ENCODE results near the gene SLC27A6. TPM values are rescaled to one million over a fixed set of nuclear protein-coding genes. Genes with fewer than 3 reads are reported as not detected.

SLC27A6 gene
- total and polyA plus RNA-seq, 2 of the 13 experiments (the other 11 are each of a cell fraction or from before 2014, with no cell fraction given), result not detected

- H3K9me3 ChIP-seq (ENCODE audit: low read length), result no peaks in the 10 kb centered on the region
- intact Hi-C loops (cut with micrococcal nuclease; ENCODE audit: unreplicated experiment), result no loop called here
- no peaks in the 10 kb centered on the region for H3K27me3 ChIP-seq (ENCODE audit: control insufficient read depth in 1 of 2, insufficient read depth in 2 of 2, low read length in 2 of 2)
- CTCF ChIA-PET (ENCODE audit: low intra/inter-chr PET ratio, low total read pairs), result no interaction called here
- DNase-seq (ENCODE audit: low spot score) (no peak), ATAC-seq (no peak), FAIRE-seq (no peak)
- H3K9ac ChIP-seq (ENCODE audit: insufficient read depth, low read depth, low read length), result no peak overlapping the region
- BruUV-seq (replicated peaks), result no TSS peak
- POLR2A ChIA-PET, result no interaction called here
- 61% methylated on average over 3 of the region's 3 CpGs for WGBS (ENCODE audit: low lambda C conversion rate)
- no peak overlapping the region for H2AFZ ChIP-seq (ENCODE audit: low read length)
- in situ Hi-C loops (cut with HindIII; ENCODE audit: extremely low pct_ligation_motif_present, low pct_unique_long_range_greater_than_20kb), result loop anchor here (25.0 kb wide), 1 partner anchor 1515 kb away; no protein-coding TSS in a partner anchor
- H3K36me3 ChIP-seq (replicated peaks in 1 of 2; ENCODE audit: control insufficient read depth in 1 of 2, insufficient read depth in 2 of 2, low read length in 2 of 2), result no peaks in the 10 kb centered on the region
- no peaks in the 10 kb centered on the region for H4K20me1 ChIP-seq (ENCODE audit: insufficient read depth, low read length)
- H3K4me3 ChIP-seq (replicated peaks in 1 of 3; ENCODE audit: insufficient read depth in 1 of 3, low read depth in 2 of 3, low read length in 3 of 3), result no peak overlapping the region
- no peak overlapping the region for H3K4me2 ChIP-seq (ENCODE audit: low read depth, low read length)
- no peak overlapping the region for H3K27ac ChIP-seq (ENCODE audit: extremely low read length, insufficient read depth, low read length)
- no peaks in the 10 kb centered on the region for H3K4me1 ChIP-seq (ENCODE audit: insufficient read depth, low read length)
- no peaks in the 10 kb centered on the region for H3K79me2 ChIP-seq (ENCODE audit: insufficient read depth, low read length)
- TF ChIP-seq HNRNPLL (IDR thresholded peaks at IDR 0.05; ENCODE audit: low read depth, low read length, poor library complexity, severe bottlenecking) (no peak), ZNF572 (CRISPR knock-in tag; IDR thresholded peaks at IDR 0.05) (no peak), DPF2 (CRISPR knock-in tag; IDR thresholded peaks at IDR 0.05; ENCODE audit: borderline replicate concordance, low read depth) (no peak), NFATC3 (CRISPR knock-in tag; IDR thresholded peaks at IDR 0.05) (no peak), MTF2 (CRISPR knock-in tag; IDR thresholded peaks at IDR 0.05; ENCODE audit: borderline replicate concordance) (no peak), SRF (IDR thresholded peaks at IDR 0.05; ENCODE audit: low read depth, low read length) (no peak), ZBTB38 (CRISPR knock-in tag; IDR thresholded peaks at IDR 0.05) (no peak), AFF4 (CRISPR knock-in tag; IDR thresholded peaks at IDR 0.05) (no peak), ZNF326 (CRISPR knock-in tag; IDR thresholded peaks at IDR 0.05; ENCODE audit: borderline replicate concordance) (no peak), NFYB (CRISPR knock-in tag; IDR thresholded peaks at IDR 0.05) (no peak), KLF15 (CRISPR knock-in tag; IDR thresholded peaks at IDR 0.05; ENCODE audit: borderline replicate concordance) (no peak), FOXM1 (CRISPR knock-in tag; IDR thresholded peaks at IDR 0.05) (no peak), MAFG (CRISPR knock-in tag; IDR thresholded peaks at IDR 0.05) (no peak), ZNF564 (CRISPR knock-in tag; IDR thresholded peaks at IDR 0.05) (no peak), ZNF563 (CRISPR knock-in tag; IDR thresholded peaks at IDR 0.05) (no peak)
- TF ChIP-seq, protein P1, sequence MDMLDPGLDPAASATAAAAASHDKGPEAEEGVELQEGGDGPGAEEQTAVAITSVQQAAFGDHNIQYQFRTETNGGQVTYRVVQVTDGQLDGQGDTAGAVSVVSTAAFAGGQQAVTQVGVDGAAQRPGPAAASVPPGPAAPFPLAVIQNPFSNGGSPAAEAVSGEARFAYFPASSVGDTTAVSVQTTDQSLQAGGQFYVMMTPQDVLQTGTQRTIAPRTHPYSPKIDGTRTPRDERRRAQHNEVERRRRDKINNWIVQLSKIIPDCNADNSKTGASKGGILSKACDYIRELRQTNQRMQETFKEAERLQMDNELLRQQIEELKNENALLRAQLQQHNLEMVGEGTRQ (IDR thresholded peaks at IDR 0.05; ENCODE audit: low read depth, low read length), result no peak
- TF ChIP-seq, protein P1 (CRISPR knock-in tag; IDR thresholded peaks at IDR 0.05; ENCODE audit: borderline replicate concordance), result no peak
- TF ChIP-seq, protein P2, sequence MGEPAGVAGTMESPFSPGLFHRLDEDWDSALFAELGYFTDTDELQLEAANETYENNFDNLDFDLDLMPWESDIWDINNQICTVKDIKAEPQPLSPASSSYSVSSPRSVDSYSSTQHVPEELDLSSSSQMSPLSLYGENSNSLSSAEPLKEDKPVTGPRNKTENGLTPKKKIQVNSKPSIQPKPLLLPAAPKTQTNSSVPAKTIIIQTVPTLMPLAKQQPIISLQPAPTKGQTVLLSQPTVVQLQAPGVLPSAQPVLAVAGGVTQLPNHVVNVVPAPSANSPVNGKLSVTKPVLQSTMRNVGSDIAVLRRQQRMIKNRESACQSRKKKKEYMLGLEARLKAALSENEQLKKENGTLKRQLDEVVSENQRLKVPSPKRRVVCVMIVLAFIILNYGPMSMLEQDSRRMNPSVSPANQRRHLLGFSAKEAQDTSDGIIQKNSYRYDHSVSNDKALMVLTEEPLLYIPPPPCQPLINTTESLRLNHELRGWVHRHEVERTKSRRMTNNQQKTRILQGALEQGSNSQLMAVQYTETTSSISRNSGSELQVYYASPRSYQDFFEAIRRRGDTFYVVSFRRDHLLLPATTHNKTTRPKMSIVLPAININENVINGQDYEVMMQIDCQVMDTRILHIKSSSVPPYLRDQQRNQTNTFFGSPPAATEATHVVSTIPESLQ (CRISPR knock-in tag; conservative IDR thresholded peaks at IDR 0.05), result no peak
Observed at GRCh38 chr5:129077433-129078075, 112.3 kb downstream of the SLC27A6 start.
